Large intestine (tissue), 3 donors: ENCODE results near the gene LAMA5. TPM values are rescaled to one million over a fixed set of nuclear protein-coding genes. Genes with fewer than 3 reads are reported as not detected.

Experiments used
- DNase-seq, 2 donors: peaks; one replicate each; pipeline versions ENCODE4 v3.0.0 to v3.0.0-alpha.2; 2013
- H3K27ac ChIP-seq: one replicate; pipeline ENCODE4 v1.5.1; 2013; ENCODE audit warnings: low read length
- H3K27me3 ChIP-seq: 2 replicates; pipeline ENCODE4 v1.6.1; 2013; ENCODE audit warnings: low read length; ENCODE audit not compliant: control insufficient read depth, insufficient read depth
- H3K36me3 ChIP-seq: 2 replicates; pipeline ENCODE4 v1.6.1; 2013; ENCODE audit warnings: low read length; ENCODE audit not compliant: control insufficient read depth, insufficient read depth
- H3K4me1 ChIP-seq: one replicate; pipeline ENCODE4 v1.6.1; 2013; ENCODE audit warnings: low read length; ENCODE audit not compliant: control insufficient read depth, insufficient read depth
- H3K4me3 ChIP-seq: one replicate; pipeline ENCODE4 v1.5.1; 2013; ENCODE audit warnings: low read length
- H3K9me3 ChIP-seq: one replicate; pipeline ENCODE4 v1.6.1; 2013; ENCODE audit warnings: mild to moderate bottlenecking, low read depth, low read length, moderate library complexity; ENCODE audit not compliant: control insufficient read depth
- WGBS: methylation state at CpG from one replicate; pipeline ENCODE4 v1.1.5; 2013; ENCODE audit warnings: low lambda C conversion rate; ENCODE audit not compliant: insufficient coverage; 5-methylcytosine and 5-hydroxymethylcytosine counted together
- polyA plus RNA-seq: library from polyadenylated mRNA; unstranded; fragments of 120-200 nt; gene quantifications from one replicate; pipeline ENCODE4 v1.2.1, GENCODE V29; 2013

LAMA5 gene
- polyA plus RNA-seq, 1 donor, result 92.1 TPM

- Histone ChIP-seq H3K4me1 (no peaks in the 10 kb centered on the region), H3K4me3 (no peak overlapping the region), H3K27ac (no peak overlapping the region), H3K36me3 (peaks cover 66% of the 10 kb centered on the region), H3K27me3 (no peaks in the 10 kb centered on the region), H3K9me3 (no peaks in the 10 kb centered on the region)
- WGBS, result 93% methylated on average over 3 of the region's 10 CpGs
- no peak for DNase-seq
Observed at GRCh38 chr20:62275219-62275618, 91.9 kb downstream of the LAMA5 start.

- H3K36me3 ChIP-seq, result peaks cover 64% of the 10 kb centered on the region
Observed at GRCh38 chr20:62274332-62274950, 92.7 kb downstream of the LAMA5 start.

GRCh38 chr20:62273416-62273815, 93.7 kb downstream of the LAMA5 start:
- Histone ChIP-seq H3K27me3 (no peaks in the 10 kb centered on the region), H3K9me3 (no peaks in the 10 kb centered on the region), H3K27ac (no peak overlapping the region), H3K4me3 (no peak overlapping the region), H3K36me3 (peaks cover 59% of the 10 kb centered on the region), H3K4me1 (peaks cover 5% of the 10 kb centered on the region)
- WGBS, result 96% methylated on average over 9 of the region's 18 CpGs
- DNase-seq, result no peak

More at GRCh38 chr20:62274332-62274950, 92.7 kb downstream of the LAMA5 start:
- no peak for DNase-seq
- WGBS, result no CpG with 5 or more reads among the region's 13 CpGs
- no peaks in the 10 kb centered on the region for H3K9me3 ChIP-seq
- H3K27me3 ChIP-seq, result no peaks in the 10 kb centered on the region
- no peak overlapping the region for H3K27ac ChIP-seq
- peaks cover 2% of the 10 kb centered on the region for H3K4me1 ChIP-seq
- no peak overlapping the region for H3K4me3 ChIP-seq

GRCh38 chr20:62272200-62272599, 94.9 kb downstream of the LAMA5 start:
- Histone ChIP-seq H3K4me3 (no peak overlapping the region), H3K9me3 (no peaks in the 10 kb centered on the region), H3K27ac (no peak overlapping the region), H3K4me1 (peaks cover 5% of the 10 kb centered on the region), H3K27me3 (no peaks in the 10 kb centered on the region), H3K36me3 (peaks cover 61% of the 10 kb centered on the region)
- DNase-seq, result no peak
- no CpG with 5 or more reads among the region's 10 CpGs for WGBS

GRCh38 chr20:62269871-62270270, 97.2 kb downstream of the LAMA5 start:
- Histone ChIP-seq H3K27me3 (no peaks in the 10 kb centered on the region), H3K9me3 (no peaks in the 10 kb centered on the region), H3K4me3 (no peak overlapping the region), H3K4me1 (peaks cover 5% of the 10 kb centered on the region), H3K27ac (no peak overlapping the region), H3K36me3 (peaks cover 66% of the 10 kb centered on the region)
- no CpG with 5 or more reads among the region's 17 CpGs for WGBS
- no peak for DNase-seq

- no peak for DNase-seq
- no peaks in the 10 kb centered on the region for H3K27me3 ChIP-seq
- no peaks in the 10 kb centered on the region for H3K9me3 ChIP-seq
- H3K4me3 ChIP-seq, result no peak overlapping the region
- H3K4me1 ChIP-seq, result peaks cover 5% of the 10 kb centered on the region
- H3K27ac ChIP-seq, result no peak overlapping the region
- H3K36me3 ChIP-seq, result peaks cover 68% of the 10 kb centered on the region
- 40% methylated on average over 1 of the region's 14 CpGs for WGBS
Observed at GRCh38 chr20:62269378-62269777, 97.7 kb downstream of the LAMA5 start.

- no peaks in the 10 kb centered on the region for H3K27me3 ChIP-seq
- no peak overlapping the region for H3K27ac ChIP-seq
- H3K9me3 ChIP-seq, result no peaks in the 10 kb centered on the region
- H3K4me3 ChIP-seq, result no peak overlapping the region
- peaks cover 65% of the 10 kb centered on the region for H3K36me3 ChIP-seq
- H3K4me1 ChIP-seq, result peaks cover 5% of the 10 kb centered on the region
- no peak for DNase-seq
- WGBS, result no CpG with 5 or more reads among the region's 7 CpGs
Observed at GRCh38 chr20:62268228-62268900, 98.7 kb downstream of the LAMA5 start.

GRCh38 chr20:62267543-62267942, 99.6 kb downstream of the LAMA5 start:
- H3K4me1 ChIP-seq, result peaks cover 5% of the 10 kb centered on the region

GRCh38 chr20:62266851-62267250, 100.3 kb downstream of the LAMA5 start:
- Histone ChIP-seq H3K27me3 (no peaks in the 10 kb centered on the region), H3K27ac (no peak overlapping the region), H3K4me3 (no peak overlapping the region), H3K36me3 (peaks cover 65% of the 10 kb centered on the region), H3K4me1 (peaks cover 5% of the 10 kb centered on the region), H3K9me3 (no peaks in the 10 kb centered on the region)
- WGBS, result 100% methylated on average over 1 of the region's 13 CpGs
- no peak for DNase-seq

More at GRCh38 chr20:62267543-62267942, 99.6 kb downstream of the LAMA5 start:
- Histone ChIP-seq H3K27ac (no peak overlapping the region), H3K36me3 (peaks cover 65% of the 10 kb centered on the region), H3K9me3 (no peaks in the 10 kb centered on the region), H3K27me3 (no peaks in the 10 kb centered on the region), H3K4me3 (no peak overlapping the region)
- WGBS, result no CpG with 5 or more reads among the region's 10 CpGs
- DNase-seq, result no peak

GRCh38 chr20:62266340-62266739, 100.8 kb downstream of the LAMA5 start:
- H3K4me3 ChIP-seq, result no peak overlapping the region
- H3K9me3 ChIP-seq, result no peaks in the 10 kb centered on the region
- H3K36me3 ChIP-seq, result peaks cover 67% of the 10 kb centered on the region
- WGBS, result 83% methylated on average over 1 of the region's 10 CpGs
- no peak overlapping the region for H3K27ac ChIP-seq
- DNase-seq, result no peak
- peaks cover 5% of the 10 kb centered on the region for H3K4me1 ChIP-seq
- no peaks in the 10 kb centered on the region for H3K27me3 ChIP-seq

GRCh38 chr20:62265365-62265764, 101.7 kb downstream of the LAMA5 start:
- H3K4me1 ChIP-seq, result peaks cover 5% of the 10 kb centered on the region

More at GRCh38 chr20:62265365-62265764, 101.7 kb downstream of the LAMA5 start:
- Histone ChIP-seq H3K27ac (no peak overlapping the region), H3K9me3 (no peaks in the 10 kb centered on the region), H3K27me3 (no peaks in the 10 kb centered on the region), H3K36me3 (peaks cover 72% of the 10 kb centered on the region), H3K4me3 (no peak overlapping the region)
- DNase-seq, result no peak
- WGBS, result no CpG with 5 or more reads among the region's 1 CpG
